Amniotic epithelial cell (primary cell): ENCODE results near the gene MTA3.
"Not testable (repeated sequence)": the region's sequence is repeated elsewhere in the genome, so short reads cannot be mapped to it uniquely, and the experiment has no call there.

Source experiments
- DNase-seq: peaks from one replicate; pipeline ENCODE4 v3.0.0-alpha.2; 2010; ENCODE audit warnings: low read depth

Gene MTA3

GRCh38 chr2:42613281-42614064, 45.0 kb downstream of the MTA3 start:
- no peak for DNase-seq

GRCh38 chr2:42614838-42615237, 46.4 kb downstream of the MTA3 start:
- peak; percentile 61 for DNase-seq

- DNase-seq: peak; percentile 23
These were observed 49.7 kb downstream of the MTA3 start for GRCh38 chr2:42618116-42618515.

DNA sequence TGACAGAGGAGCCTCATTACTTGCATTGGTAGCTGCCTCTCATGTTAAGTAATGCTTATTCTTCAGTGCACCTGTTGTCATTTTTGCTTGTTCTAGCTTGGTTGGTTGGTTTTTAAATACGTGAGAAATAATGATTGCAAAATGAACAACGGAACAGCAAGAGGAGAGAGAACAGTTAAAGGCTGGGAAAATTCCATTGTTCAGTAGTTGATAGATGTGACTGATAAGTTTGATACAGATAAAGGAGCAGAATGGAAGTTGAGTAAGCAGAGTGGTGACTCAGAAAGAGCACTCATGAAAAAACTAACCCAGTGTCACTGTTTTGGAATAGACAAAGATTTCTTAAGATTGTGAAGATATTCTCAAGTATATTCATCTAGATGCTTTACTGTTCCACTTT, 50.5 kb downstream of the MTA3 start:
- peak; percentile 97 for DNase-seq

GRCh38 chr2:42621626-42622025, 53.2 kb downstream of the MTA3 start:
- DNase-seq: not testable (repeated sequence)

DNA sequence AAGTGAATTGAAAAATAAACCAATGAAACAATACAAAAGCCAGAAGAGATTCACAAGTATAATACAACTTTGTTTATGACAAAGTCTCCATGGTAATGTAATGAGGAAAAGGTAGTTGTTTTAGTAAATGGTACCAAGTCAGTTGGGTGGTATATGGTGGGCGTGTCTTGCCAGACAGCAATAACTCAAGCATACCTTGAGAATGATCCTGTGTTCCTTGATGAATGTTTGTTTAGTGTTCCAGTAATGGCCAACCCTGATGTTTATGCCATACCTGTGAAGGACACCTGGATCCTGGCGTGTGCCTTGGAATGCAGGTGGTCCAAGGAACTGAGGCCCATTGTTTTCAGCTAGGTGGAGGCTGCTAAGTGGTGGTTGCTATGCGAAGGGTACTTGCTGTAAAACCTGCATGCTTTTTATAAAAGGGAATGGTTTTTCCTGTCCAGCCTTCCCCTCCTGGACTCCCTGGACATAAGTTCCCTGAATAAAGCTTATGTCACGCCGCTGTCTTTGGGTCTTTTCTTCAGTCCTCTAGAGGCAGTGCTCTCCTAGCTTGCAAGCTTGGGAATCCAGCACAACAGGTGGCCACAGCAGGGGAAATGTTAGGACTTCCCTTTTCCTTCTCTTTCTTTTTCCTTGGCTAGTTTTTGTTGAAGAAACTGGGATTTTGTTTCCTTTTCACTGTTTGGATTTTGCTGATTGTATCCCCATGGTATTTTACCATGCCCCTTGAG, 54.7 kb downstream of the MTA3 start:
- DNase-seq: no peak

GRCh38 chr2:42624047-42624446, 55.6 kb downstream of the MTA3 start:
- no peak for DNase-seq

- not testable (repeated sequence) for DNase-seq
These were observed 59.6 kb downstream of the MTA3 start for GRCh38 chr2:42628024-42628423.

- no peak for DNase-seq
These were observed 68.5 kb downstream of the MTA3 start for GRCh38 chr2:42636934-42637333.

- DNase-seq: no peak
These were observed 69.8 kb downstream of the MTA3 start for GRCh38 chr2:42638080-42638784.

- DNase-seq: no peak
These were observed 71.1 kb downstream of the MTA3 start for GRCh38 chr2:42639340-42640077.

- DNase-seq: no peak
These were observed 71.8 kb downstream of the MTA3 start for GRCh38 chr2:42640261-42640660.

DNA sequence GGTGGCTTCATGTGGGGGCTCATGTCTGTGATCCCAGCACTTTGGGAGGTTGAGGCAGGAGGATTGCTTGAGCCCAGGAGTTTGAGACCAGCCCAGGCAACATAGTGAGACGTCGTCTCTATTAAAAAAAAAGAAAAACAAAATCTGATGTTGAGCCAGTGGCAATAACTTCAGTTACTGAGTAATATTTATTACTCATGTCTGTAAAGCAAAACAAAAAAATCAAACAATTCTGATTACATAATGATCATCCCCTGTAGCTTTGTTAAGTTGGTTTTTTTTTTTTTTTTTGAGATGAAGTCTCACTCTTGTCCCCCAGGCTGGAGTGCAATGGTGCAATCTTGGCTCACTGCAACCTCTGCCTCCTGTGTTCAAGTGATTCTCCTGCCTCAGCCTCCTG, 73.9 kb downstream of the MTA3 start:
- not testable (repeated sequence) for DNase-seq

DNA sequence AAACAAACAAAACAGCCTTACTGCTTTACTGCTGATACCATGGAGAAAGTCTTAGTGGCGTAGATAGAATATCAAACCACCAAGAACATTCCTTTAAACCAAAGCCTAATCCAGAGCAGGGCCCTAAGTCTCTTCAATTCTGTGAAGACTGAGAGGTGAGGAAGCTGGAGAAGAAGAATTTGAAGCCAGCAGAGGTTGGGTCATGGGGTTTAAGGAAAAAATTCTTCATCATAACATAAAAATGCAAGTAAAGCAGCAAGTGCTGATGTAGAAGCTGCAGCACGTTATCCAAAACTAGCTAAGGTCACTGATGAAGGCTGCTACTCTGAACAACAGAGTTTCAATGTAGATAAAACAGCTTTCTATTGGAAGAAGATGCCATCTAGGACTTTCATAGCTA, 77.1 kb downstream of the MTA3 start:
- DNase-seq: peak; percentile 32

DNA sequence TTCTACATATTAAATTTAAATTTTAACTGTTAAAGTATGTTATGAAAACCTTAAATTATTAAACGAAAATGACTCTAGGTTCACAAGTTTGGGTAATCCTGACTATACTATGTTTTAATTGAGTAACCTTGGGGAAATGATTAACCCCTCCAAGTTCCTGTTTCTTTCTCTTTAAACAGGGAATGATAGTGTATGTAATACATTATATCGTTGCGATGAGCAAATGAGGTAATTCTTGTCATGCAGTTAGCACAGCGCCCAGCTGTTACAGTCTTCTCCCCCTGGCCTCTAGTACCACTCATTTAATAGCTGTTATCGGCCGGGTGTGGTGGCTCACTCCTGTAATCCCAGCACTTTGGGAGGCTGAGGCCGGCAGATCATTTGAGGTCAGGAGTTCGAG, 80.4 kb downstream of the MTA3 start:
- no peak for DNase-seq

DNA sequence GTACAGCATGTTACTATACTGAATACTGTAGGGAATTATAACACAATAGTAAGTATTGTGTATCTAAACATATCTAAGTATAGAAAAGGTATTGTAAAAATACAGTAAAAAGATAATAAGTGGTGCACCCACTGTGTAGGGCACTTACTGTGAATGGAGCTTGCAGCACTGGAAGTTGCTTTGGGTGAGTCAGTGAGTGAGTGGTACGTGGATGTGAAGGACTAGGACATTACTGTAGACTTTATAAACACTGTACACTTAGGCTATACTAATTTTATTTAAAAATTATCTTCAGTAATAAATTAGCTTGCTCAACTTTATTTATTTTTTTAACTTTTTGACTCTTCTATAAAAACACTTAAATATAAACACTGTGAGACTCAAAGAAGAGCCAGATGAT, 82.6 kb downstream of the MTA3 start:
- DNase-seq: peak; percentile 10

DNA sequence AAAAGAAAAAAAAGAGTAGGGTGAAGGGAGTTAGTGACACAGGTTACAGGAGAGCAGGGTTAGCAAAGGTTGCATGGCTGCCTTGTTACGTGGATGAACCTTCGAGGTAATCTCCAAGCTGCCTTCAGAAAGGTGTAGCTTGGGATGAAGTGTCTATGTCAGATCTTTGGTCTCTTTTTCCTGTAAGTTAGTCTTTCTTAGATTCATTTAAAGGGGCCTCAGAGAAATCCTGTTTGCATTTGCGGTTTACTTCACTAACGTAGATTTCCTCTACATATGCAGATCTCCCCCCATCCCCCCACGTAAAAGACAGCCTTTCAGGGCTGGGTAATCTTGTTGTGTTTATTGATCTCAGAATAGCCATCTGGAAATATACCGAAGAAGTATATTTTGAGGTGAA, 83.7 kb downstream of the MTA3 start:
- no peak for DNase-seq

GRCh38 chr2:42653039-42653438, 84.6 kb downstream of the MTA3 start:
- DNase-seq: no peak

- DNase-seq: no peak
These were observed 85.5 kb downstream of the MTA3 start for GRCh38 chr2:42653908-42654445.

DNA sequence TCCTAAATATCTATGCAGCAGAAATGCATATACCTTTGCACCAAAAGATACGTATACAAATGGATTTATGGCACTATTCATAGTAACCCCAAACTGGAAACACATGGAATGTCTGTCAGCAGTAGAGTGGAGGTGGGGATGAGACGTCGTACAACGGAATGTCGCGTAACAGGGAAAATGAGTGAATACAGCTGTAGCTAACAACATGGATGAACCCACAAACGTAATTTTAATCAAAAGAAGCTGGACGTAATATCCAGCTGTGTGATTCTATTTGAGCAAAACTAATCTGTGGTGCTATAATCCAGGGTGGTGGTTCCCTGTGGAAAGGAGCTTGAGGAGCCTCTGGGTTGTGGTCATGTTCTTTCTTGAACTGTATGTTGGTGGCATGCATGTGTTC, 89.9 kb downstream of the MTA3 start:
- no peak for DNase-seq

GRCh38 chr2:42659609-42660008, 91.2 kb downstream of the MTA3 start:
- DNase-seq: peak; percentile 37
